ENCODE measurements around the gene HIVEP1. TPM values are rescaled to one million over a fixed set of nuclear protein-coding genes. Genes with fewer than 3 reads are reported as not detected.

HIVEP1 gene
- total RNA-seq, 2 donors from 2014 or later, result 33.6 to 35.1 TPM

- H3K27me3 Mint-ChIP-seq (ENCODE audit: insufficient read depth), result no peaks in the 10 kb centered on the region
- Histone ChIP-seq H3K9ac (ENCODE audit: extremely low read depth, low read length, poor library complexity, severe bottlenecking) (no peak overlapping the region), H3K27ac (ENCODE audit: low read depth, low read length) (no peak overlapping the region), H3K27me3 (ENCODE audit: control insufficient read depth, insufficient read depth, low read length, poor library complexity, severe bottlenecking) (no peaks in the 10 kb centered on the region), H3K9me3 (ENCODE audit: control insufficient read depth, low read length) (peaks cover 10% of the 10 kb centered on the region), H3K4me3 (ENCODE audit: low read length) (no peak overlapping the region), H3K36me3 (ENCODE audit: control insufficient read depth, insufficient read depth, low read length) (peaks cover 28% of the 10 kb centered on the region), H3K4me1 (ENCODE audit: control insufficient read depth, insufficient read depth, low read length) (no peaks in the 10 kb centered on the region)
- H3K36me3 Mint-ChIP-seq (ENCODE audit: low read depth), result peaks cover 22% of the 10 kb centered on the region
- H3K4me3 Mint-ChIP-seq, result no peak overlapping the region
- TF ChIP-seq CTCF (conservative IDR thresholded peaks at IDR 0.05), result no peak
- H3K27ac Mint-ChIP-seq, result no peak overlapping the region
- H3K9me3 Mint-ChIP-seq, result no peaks in the 10 kb centered on the region
- peaks cover 3% of the 10 kb centered on the region for H3K4me1 Mint-ChIP-seq
- DNase-seq, result no peak
- 91 to 100% methylated on average over 1 of the region's 1 CpG for WGBS, 2 experiments (ENCODE audit: insufficient coverage in 1 of 2, insufficient read length in 1 of 2)
These were observed 76.4 kb downstream of the HIVEP1 start for GRCh38 chr6:12088531-12088930.

DNA sequence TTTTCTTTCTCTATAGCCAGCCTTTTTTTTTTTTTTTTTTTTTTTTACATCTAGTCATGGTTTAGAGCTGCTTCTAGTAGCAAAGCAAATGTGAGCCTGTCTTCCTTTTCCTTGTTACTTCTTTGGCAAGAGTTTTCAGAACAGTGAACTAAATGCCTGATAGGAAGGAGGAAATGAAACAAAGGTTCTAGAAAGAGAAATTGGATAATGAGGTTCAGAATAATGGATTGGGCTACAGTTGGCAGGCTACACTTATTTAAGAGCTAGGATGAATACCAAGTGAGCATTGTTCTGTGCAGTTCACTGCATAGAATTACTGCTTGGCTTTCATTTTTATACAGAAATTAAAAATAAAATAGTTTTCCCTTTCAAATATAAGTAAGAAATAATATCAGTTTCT is 78.6 kb downstream of the HIVEP1 start:
- Mint-ChIP-seq H3K36me3 (ENCODE audit: low read depth) (peaks cover 22% of the 10 kb centered on the region), H3K27me3 (ENCODE audit: insufficient read depth) (no peaks in the 10 kb centered on the region), H3K4me3 (no peak overlapping the region), H3K4me1 (no peaks in the 10 kb centered on the region), H3K27ac (no peak overlapping the region), H3K9me3 (no peaks in the 10 kb centered on the region)
- peaks cover 10% of the 10 kb centered on the region for H3K9me3 ChIP-seq (ENCODE audit: control insufficient read depth, low read length)
- no peak overlapping the region for H3K9ac ChIP-seq (ENCODE audit: extremely low read depth, low read length, poor library complexity, severe bottlenecking)
- H3K4me3 ChIP-seq (ENCODE audit: low read length), result no peak overlapping the region
- no peak for DNase-seq
- no peaks in the 10 kb centered on the region for H3K27me3 ChIP-seq (ENCODE audit: control insufficient read depth, insufficient read depth, low read length, poor library complexity, severe bottlenecking)
- no peak for TF ChIP-seq CTCF (conservative IDR thresholded peaks at IDR 0.05)
- H3K4me1 ChIP-seq (ENCODE audit: control insufficient read depth, insufficient read depth, low read length), result no peaks in the 10 kb centered on the region
- no peak overlapping the region for H3K27ac ChIP-seq (ENCODE audit: low read depth, low read length)
- H3K36me3 ChIP-seq (ENCODE audit: control insufficient read depth, insufficient read depth, low read length), result peaks cover 28% of the 10 kb centered on the region

DNA sequence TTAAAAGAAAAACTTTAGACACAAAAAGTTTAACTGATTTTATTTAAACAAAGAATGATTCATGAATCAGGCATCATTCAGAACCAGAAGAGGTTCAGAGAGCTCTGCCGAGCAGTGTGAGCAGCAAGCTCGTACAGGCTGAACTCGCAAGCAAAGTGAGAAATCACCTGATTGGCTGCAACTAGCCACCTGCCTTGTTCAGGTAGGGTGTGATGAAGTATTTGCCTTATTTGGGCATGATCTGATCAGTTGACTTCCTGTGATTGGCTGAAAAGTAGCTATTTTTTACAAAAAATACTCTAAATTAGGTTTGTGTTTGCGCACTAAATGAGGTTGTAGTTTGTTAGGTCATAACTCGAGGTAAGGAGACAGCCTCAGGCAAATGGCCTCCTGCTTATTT is 80.7 kb downstream of the HIVEP1 start:
- Histone ChIP-seq H3K4me3 (ENCODE audit: low read length) (no peak overlapping the region), H3K9ac (ENCODE audit: extremely low read depth, low read length, poor library complexity, severe bottlenecking) (no peak overlapping the region), H3K27me3 (ENCODE audit: control insufficient read depth, insufficient read depth, low read length, poor library complexity, severe bottlenecking) (no peaks in the 10 kb centered on the region), H3K9me3 (ENCODE audit: control insufficient read depth, low read length) (peaks cover 10% of the 10 kb centered on the region), H3K4me1 (ENCODE audit: control insufficient read depth, insufficient read depth, low read length) (no peaks in the 10 kb centered on the region), H3K27ac (ENCODE audit: low read depth, low read length) (no peak overlapping the region), H3K36me3 (ENCODE audit: control insufficient read depth, insufficient read depth, low read length) (peaks cover 28% of the 10 kb centered on the region)
- DNase-seq, result no peak
- Mint-ChIP-seq H3K4me1 (no peaks in the 10 kb centered on the region), H3K36me3 (ENCODE audit: low read depth) (peaks cover 22% of the 10 kb centered on the region), H3K27me3 (ENCODE audit: insufficient read depth) (no peaks in the 10 kb centered on the region), H3K27ac (no peak overlapping the region), H3K4me3 (no peak overlapping the region), H3K9me3 (no peaks in the 10 kb centered on the region)
- no peak for TF ChIP-seq CTCF (conservative IDR thresholded peaks at IDR 0.05)
- 95 to 100% methylated on average over 3 to 5 of the region's 5 CpGs for WGBS, 2 experiments (ENCODE audit: insufficient coverage in 1 of 2, insufficient read length in 1 of 2)

All from endodermal cell (in vitro differentiated cells).